ENCODE measurements around the gene DIP2B. TPM values are rescaled to one million over a fixed set of nuclear protein-coding genes. Genes with fewer than 3 reads are reported as not detected.
"Not testable (repeated sequence)": the region's sequence is repeated elsewhere in the genome, so short reads cannot be mapped to it uniquely, and the experiment has no call there.

Gene DIP2B
- total RNA-seq, 1 donor from 2014 or later, result 16.5 TPM

DNA sequence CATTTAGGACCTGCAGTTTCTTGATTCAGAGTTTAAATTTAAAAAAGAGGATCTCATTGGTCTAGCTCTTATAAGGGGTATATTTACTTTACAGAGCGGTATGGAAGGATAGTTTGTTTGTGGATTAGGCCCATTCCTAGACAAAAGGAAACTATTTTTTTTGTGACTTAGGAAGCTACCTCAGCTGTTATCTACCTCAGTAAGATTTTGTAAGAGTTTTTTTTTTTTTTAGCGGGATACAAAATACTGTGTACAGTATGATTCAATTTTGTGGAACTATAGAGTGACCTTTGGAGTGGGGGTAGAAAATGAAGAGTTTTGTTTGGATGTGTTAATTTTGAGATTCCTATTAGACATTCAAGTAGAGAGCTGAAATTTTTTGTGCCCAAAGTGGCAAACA, 154.5 kb downstream of the DIP2B start:
- DNase-seq (ENCODE audit: low spot score), result no peak
- intact Hi-C loops (cut with DNase I), result no loop called here

DNA sequence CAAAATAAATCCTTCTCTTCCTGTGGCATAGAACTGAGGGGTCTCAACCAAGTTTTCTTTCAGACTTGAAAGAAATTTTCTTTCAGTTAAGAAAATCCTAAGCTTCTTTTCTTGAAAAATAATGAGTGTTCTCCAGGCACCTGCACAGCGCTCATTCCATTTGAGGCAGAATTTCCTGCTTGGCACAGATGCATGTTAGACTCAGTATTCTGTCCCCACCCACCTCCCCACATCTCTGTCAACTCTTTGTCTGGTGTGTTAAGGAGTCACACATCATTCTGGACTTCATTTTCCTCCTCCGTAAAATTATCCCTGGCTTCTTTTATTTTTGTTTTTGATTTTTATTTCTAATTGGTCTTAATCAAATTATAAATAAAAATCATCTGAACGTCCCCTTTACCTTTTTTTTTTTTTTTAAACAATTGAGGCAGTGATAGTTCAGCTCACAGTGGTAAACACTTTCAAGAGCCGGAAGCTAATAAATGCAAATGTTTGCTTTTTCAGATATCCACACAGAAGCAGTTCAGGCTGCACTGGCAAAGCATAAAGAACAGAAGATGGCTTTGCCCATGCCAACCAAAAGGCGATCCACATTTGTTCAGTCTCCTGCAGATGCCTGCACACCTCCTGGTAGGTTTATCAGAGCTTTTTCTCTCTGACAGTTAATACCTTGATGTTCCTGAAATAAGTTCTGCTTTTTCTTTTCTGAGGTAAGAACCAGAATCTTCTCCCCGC, 155.1 kb downstream of the DIP2B start:
- DNase-seq (ENCODE audit: low spot score), result no peak
- intact Hi-C loops (cut with DNase I), result no loop called here

DNA sequence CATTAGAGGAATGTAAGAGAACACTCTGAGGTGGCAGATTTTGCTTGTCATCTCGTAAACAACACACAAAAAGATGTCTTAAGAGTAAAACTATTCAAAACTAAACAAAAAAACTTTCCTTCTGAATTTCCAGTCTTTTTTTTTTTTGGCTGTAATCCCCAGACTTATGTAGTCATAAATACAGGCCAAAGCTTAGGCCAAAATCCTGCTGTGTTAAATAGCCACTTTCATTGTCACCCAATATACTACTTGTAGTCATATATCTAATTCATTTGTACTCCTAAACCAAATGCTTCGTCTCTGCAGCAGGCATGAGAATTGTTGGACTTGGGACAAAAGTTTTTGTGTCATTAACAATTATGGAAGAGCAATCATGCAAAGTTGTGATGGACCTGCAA, 155.6 kb downstream of the DIP2B start:
- intact Hi-C loops (cut with DNase I), result no loop called here
- no peak for DNase-seq (ENCODE audit: low spot score)

DNA sequence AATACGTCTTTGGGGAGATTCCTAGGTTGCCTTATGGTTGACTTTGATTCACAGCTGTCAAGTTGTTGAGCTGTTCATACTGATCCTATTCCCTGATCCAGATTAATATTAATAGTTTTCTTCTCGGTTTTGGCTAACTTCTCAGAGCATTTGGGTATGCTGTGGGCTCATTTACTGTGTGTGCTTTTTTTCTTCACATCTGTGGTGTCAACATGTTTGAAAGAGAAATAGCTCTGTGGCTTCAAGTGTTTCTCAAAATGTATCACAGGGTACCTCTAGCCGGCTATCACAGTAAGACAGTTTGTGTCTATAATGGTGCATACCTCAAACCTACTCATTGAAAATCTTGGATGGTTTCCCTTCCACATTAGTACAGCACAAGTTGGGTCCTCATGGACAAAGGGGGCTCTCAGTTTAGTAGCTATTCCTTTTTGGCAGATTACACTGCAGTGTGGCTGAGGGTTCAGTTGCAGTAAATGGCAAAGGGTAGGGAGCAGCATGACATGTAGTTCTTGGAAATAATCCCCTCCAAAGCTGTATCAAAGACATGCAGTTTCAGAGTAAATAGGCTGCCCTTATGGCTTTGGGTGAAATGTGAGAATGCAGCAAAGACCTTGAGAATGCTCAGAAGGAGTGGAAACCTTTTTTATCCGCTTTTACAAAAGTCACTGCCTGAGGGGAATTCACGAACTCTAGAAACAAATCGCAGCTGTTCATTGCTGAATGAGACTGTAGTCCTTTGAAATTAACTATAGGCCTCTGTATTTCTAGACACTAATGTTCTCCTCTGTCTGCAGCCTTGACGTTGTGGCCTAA, 156.7 kb downstream of the DIP2B start:
- DNase-seq (ENCODE audit: low spot score), result no peak
- intact Hi-C loops (cut with DNase I), result no loop called here

DNA sequence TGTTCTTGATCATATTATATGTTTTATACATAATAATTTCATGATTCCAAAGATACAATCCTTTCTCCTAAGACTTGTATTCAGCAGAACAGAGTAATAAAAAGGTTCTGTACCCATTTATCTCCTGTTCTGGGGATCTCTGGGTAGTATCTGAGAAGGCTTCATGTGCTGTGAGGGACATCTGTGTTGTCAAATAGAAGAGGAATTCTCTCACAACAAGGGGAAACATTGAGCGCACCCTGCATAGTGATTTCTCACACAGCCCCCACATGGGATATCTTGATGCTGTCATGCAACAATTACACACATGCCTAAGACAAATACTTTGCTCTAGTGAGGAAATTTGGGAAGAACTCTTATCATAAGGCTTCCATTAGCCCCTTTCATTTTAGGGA, 157.3 kb downstream of the DIP2B start:
- DNase-seq (ENCODE audit: low spot score), result no peak
- intact Hi-C loops (cut with DNase I), result no loop called here

DNA sequence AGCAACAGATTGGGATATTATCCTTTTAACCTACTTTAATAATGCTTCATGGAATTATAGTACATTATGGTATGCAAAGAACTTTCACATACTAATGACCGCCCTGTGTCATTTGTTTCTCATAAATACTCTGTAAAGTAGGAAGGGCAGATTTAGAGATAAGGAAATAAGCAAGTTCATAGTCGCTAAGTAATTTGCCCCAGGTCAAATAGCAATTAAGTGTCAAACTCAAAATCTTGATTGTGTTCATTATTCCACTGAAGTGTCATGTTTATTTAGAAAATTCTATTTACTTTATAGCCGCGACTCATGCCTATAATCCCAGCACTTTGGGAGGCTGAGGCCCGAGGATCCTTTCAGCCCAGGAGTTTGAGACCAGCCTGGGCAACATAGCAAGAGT, 160.4 kb downstream of the DIP2B start:
- intact Hi-C loops (cut with DNase I), result no loop called here
- DNase-seq (ENCODE audit: low spot score), result no peak

DNA sequence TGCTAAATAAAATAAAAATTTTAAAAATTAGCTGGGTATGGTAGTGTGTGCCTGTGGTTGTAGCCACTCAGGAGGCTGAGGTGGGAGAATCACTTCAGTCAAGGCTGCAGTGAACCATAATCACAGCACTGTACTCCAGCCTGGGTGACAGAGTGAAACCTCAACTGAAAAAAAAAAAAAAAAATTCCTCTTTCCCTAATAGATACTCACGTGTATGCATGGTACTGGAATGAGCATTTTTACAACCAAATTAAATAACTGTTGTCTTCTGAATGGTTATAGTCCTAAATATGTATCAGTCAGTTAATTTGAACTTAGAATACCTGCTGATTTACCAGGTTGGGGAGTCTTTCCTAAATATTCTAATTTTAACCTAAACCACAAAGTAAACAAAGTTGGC, 160.8 kb downstream of the DIP2B start:
- intact Hi-C loops (cut with DNase I), result no loop called here
- DNase-seq (ENCODE audit: low spot score), result no peak

DNA sequence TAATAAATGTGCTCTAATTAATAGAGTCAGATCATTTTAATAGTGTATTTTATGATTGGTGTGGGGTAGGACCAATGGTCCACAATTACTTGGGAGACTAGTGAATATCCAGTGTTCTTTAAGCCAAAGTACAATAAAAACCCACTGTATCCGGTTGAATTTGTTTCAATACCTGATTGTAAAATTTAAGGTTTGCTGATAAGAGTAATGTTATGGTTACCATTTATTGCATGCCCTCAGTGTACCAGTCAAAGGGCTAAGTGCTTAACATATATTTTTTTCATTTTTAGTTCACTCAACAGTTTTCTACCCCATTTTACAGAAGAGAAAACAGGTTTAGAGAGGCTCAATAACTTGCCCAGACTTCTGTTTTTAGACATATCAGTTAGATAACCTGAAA, 161.2 kb downstream of the DIP2B start:
- intact Hi-C loops (cut with DNase I), result no loop called here
- no peak for DNase-seq (ENCODE audit: low spot score)

DNA sequence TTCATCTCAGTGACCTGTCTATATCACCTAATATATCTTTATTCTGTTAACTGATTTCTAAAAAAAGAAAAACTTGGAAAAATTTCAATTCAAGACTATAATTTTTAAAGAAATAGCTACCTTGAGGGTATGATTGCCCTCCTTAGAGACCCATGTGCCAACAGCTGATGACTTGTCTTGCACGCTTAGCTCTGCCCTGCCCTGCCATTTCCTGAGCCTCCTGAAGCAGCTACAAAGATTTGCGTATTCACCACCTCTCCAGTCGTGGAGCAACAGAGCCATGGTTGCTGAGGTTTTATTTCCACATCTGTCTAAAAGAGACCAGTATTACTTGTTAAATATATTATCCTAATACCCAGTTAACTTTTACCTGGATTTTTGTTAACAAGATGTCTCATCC, 167.4 kb downstream of the DIP2B start:
- DNase-seq (ENCODE audit: low spot score), result no peak
- intact Hi-C loops (cut with DNase I), result no loop called here

DNA sequence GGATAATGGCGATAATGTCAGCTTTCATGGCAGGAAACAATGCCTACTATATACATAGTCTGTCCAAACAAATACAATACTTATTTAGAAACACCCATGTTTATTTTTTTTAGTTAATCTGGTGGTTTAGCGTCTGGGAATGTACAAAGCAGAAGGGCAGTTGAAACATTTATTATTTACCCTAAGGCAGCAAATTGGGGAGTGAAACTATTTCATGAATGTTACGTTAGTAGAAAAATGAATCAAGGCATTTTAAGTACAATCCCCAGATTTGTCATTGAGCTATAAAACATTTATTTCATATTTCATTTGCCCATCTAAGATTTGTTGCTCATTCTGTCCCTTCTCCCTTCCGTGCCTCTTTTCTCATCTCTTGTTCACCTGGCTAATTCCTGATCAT, 172.0 kb downstream of the DIP2B start:
- intact Hi-C loops (cut with DNase I), result no loop called here
- DNase-seq (ENCODE audit: low spot score), result no peak

DNA sequence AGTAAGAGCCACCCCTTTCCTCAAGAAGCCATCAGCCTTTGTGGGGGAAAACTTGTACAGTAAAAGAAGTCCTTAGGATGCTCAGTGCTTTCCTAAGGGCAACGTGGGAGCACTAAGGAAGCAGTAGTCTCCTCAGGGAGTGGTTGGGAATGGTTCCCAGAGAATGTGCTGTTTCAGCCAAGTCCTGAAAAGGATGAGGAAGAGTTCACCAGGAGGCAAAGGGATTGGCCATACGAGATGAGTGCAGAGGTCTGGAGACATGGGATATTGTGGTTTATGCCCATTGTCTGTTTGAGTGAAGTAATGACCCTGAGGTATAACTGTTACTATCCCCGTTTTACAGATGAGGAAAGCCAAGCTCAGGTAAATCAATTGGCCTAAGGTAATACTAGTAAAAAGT, 173.1 kb downstream of the DIP2B start:
- no peak for DNase-seq (ENCODE audit: low spot score)
- intact Hi-C loops (cut with DNase I), result no loop called here

DNA sequence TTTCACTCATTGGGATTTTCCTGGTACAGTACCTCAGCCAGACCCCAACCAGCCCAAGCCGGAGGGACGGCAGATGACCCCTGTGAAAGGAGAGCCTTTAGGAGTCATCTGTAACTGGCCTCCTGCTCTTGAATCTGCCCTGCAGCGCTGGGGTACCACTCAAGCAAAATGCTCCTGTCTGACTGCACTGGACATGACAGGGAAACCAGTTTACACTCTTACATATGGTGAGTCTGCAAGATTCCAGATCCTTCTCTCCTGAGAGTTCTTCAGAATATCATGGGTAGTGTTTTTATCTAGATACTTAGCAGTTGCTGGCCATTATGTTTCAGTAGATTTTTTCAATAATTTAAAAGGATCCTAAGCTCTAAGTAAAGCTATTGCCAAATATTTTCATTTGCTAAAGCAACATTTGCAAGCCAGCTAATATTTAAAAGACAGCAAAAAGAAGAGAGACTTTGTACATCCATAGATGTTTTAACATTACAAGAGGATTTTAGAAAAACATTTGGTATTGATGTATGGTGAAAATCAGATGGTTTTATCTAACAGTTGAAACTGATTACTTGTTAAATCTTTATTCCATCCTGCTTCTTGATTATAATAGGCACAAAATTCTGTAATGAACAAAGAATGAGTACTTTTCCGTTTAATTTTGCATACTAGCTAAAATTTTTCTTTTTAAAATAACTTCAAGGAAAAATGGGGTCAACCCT, 174.0 kb downstream of the DIP2B start:
- intact Hi-C loops (cut with DNase I), result no loop called here
- DNase-seq (ENCODE audit: low spot score), result no peak

DNA sequence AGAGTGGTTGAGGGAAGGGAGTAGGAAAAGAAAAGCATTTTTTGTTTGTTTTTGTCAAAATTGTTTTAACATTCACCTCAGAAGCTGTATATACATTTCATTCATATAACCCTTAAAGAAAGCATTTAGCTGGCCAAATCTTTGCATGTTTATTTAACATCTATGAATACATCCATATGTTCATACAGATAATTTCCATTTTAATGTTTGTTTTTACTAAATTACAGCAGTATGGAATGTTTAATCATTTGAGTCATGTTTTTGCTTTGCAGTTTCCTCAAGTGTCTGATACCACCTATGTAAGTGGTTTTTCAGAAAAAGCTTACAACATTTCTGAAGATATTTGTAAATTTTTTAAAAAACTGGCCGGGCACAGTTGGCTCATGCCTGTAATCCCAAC, 174.8 kb downstream of the DIP2B start:
- intact Hi-C loops (cut with DNase I), result no loop called here
- no peak for DNase-seq (ENCODE audit: low spot score)

DNA sequence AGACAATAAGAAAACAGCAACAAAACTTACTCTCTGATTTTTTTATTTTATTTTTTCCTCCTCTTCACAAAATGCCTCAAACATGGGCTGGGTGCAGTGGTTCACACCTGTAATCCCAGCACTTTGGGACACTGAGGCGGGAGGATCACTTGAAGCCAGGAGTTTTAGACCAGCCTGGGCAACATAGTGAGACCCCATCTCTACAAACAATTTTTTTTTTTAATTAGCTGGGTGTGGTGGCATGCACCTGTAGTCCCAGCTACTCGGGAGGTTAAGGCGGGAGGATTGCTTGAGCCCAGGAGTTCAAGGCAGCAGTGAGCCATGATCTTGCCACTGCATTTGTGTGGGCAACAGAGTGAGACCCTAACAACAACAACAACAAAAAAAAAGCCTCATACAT, 176.3 kb downstream of the DIP2B start:
- DNase-seq (ENCODE audit: low spot score); intact Hi-C loops (cut with DNase I): not testable (repeated sequence)

DNA sequence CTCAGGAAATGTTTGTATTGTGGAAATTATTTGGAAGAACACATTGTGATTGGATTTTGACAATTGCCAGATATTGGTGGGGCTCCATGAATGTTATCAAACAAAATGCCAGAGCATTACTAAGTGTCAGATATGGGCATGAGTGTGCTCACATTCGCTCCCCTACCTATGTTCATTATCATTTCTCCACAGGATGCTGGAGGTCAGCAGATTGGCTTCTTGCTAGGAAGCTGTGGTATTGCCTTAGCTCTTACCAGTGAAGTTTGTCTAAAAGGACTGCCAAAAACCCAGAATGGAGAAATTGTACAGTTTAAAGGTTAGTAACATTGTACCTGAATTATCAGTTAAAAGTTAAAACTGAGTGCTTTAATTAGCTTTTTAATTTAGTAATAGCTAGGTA, 180.9 kb downstream of the DIP2B start:
- no peak for DNase-seq (ENCODE audit: low spot score)
- intact Hi-C loops (cut with DNase I), result no loop called here

DNA sequence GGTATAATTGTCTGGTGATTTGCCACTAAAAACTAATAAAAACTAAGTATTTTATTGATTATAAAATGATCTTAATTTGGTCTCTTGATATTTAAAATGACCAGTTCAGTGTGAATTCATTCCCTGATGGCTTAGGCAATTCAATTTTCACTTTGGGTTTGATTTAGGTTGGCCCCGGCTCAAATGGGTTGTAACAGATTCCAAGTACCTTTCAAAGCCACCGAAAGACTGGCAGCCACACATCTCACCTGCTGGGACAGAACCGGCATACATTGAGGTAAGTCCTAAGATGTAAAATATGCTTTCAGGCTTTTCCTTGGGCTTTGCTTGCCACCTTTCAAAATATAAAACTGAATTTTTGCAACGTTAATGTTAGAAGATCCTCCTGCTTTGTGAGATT, 181.6 kb downstream of the DIP2B start:
- intact Hi-C loops (cut with DNase I), result no loop called here
- DNase-seq (ENCODE audit: low spot score), result no peak

DNA sequence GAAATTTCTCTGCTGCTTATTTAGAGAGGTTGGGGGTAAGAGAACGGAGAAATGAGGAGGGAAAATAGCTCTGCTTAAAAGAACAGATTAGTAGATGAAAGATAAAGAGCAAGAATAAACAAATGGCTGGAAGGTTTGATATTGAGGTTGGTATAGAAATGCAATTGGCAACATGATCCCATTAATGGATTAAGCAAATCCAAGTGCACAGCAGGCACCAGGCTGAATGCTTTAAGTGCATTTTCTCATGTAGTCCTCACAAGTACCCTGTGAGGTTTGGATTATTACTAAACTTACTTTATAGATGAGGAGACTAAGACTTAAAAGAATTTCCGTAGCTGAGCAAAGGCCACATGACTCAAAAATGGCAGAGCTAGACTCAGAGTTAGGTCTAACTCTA, 182.2 kb downstream of the DIP2B start:
- intact Hi-C loops (cut with DNase I), result no loop called here
- DNase-seq (ENCODE audit: low spot score), result no peak

DNA sequence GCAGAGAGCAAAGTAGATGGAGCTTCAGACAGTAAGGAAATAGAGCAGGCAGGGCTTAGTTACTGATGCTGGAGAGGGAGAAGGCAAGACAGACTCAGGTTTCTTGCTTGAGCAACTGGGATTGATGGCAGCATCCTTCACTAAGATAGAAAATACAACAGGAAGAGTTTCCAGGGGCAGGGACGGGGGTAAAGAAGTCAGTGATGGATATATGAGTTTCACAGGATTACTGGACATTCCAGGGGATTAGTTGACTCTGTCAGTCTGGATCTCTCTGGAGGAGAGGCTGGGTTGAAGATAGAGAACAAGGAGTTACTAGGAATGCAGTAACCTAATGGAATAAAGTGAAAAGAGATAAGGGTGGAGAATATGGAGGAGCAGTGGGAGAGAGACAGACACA, 184.7 kb downstream of the DIP2B start:
- no peak for DNase-seq (ENCODE audit: low spot score)
- intact Hi-C loops (cut with DNase I), result no loop called here

DNA sequence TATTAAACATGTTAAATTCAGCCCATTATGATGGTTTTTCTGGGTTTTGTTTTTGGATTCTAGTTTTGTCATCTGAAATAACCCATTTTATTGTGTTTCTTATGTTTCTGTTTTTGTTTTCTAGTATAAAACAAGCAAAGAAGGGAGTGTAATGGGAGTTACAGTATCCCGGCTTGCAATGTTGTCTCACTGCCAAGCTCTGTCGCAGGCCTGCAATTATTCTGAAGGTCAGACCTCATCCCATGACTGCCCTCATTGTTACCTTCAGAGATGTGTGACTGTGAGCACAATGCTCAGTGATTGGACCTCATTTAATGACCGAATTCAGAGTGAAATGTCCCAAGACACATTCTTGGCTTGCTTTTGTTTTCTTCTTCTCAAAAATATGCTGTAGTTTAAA, 186.1 kb downstream of the DIP2B start:
- intact Hi-C loops (cut with DNase I), result no loop called here
- DNase-seq (ENCODE audit: low spot score), result no peak

DNA sequence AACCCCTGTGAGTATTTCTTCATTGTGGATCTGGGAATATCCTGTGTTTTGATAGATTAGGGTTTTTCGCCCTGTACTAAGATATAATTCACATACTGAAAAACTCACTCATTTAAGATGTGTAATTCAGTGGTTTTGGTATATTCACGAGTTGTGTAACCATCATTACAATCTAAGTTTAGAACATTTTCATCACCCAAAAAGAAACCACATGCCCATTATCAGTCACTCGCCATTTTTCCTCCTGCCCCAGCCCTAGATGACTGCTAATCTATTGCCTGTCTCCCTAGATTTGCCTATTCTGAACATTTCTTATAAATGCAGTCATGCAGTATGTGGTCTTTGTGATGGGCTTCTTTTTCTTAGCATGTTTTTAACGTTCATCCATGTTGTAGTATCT, 191.2 kb downstream of the DIP2B start:
- intact Hi-C loops (cut with DNase I), result no loop called here

DNA sequence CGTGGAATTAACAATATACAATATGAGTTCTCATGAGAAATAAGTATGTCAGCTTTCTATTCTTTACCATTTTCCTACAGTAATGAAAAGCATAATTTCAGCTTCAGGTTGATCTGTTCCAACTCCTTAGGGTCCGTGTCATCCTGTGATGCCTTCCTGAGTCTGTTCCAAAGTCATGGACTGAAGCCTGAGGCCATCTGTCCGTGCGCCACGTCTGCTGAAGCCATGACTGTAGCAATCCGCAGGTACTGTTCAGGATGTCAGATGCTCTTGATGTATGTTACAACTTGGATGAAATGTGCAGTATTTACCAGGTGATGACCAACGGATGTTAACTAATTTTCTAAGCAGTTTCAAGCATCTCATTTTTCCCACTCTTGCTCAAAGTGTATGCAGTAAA, 192.1 kb downstream of the DIP2B start:
- intact Hi-C loops (cut with DNase I), result no loop called here
- no peak for DNase-seq (ENCODE audit: low spot score)

More for the DNA sequence above, 191.2 kb downstream of the DIP2B start:
- no peak for DNase-seq (ENCODE audit: low spot score)
